SK-N-SH treated with all-trans-retinoic acid at 6 μM for 48 hours (cell line): ENCODE measurements around the gene MFRP.
A peak's percentile ranks its signal among the peaks of the same experiment; 100 is the strongest.

Experiments
- ATAC-seq: fragments of 200-7000 bp; cut with Tn5 transposase; 3 replicates; pipeline ENCODE4 v1.9.1; 2020; ENCODE audit warnings: mild to moderate bottlenecking, moderate library complexity
- ARNTL ChIP-seq: fragments of 450-650 bp; formaldehyde crosslinking; IDR thresholded peaks from 2 replicates; pipeline ENCODE4 v1.5.0; 2020; ENCODE audit warnings: low read depth, mild to moderate bottlenecking, moderate library complexity, borderline replicate concordance
- BACH2 ChIP-seq: fragments of 250-450 bp; sonication (Bioruptor Pico); IDR thresholded peaks from 2 replicates; pipeline ENCODE4 v1.9.0; 2021; ENCODE audit warnings: mild to moderate bottlenecking, borderline replicate concordance
- CSDC2 ChIP-seq: fragments of 250-450 bp; sonication (Bioruptor Pico); IDR thresholded peaks from 2 replicates; pipeline ENCODE4 v1.5.0; 2020; ENCODE audit warnings: mild to moderate bottlenecking, moderate library complexity
- ESRRG ChIP-seq: fragments of 250-450 bp; sonication (Bioruptor Pico); IDR thresholded peaks from 2 replicates; pipeline ENCODE4 v1.6.1; 2021; ENCODE audit warnings: mild to moderate bottlenecking
- GLIS3 ChIP-seq: fragments of 250-450 bp; sonication (Bioruptor Pico); IDR thresholded peaks from 2 replicates; pipeline ENCODE4 v1.5.0; 2020; ENCODE audit warnings: mild to moderate bottlenecking, moderate library complexity
- OSR1 ChIP-seq: fragments of 250-450 bp; sonication (Bioruptor Pico); IDR thresholded peaks from 2 replicates; pipeline ENCODE4 v1.8.0; 2022; ENCODE audit warnings: moderate library complexity, mild to moderate bottlenecking, inconsistent platforms
- PPARA ChIP-seq: fragments of 250-450 bp; sonication (Bioruptor Pico); IDR thresholded peaks from 2 replicates; pipeline ENCODE4 v1.5.0; 2020; ENCODE audit warnings: mild to moderate bottlenecking, borderline replicate concordance
- RARB ChIP-seq: fragments of 250-450 bp; sonication (Bioruptor Pico); IDR thresholded peaks from 2 replicates; pipeline ENCODE4 v1.8.0; 2021; ENCODE audit warnings: mild to moderate bottlenecking, moderate library complexity
- SNAI2 ChIP-seq: fragments of 250-450 bp; sonication (Bioruptor Pico); IDR thresholded peaks from 2 replicates; pipeline ENCODE4 v1.5.0; 2020; ENCODE audit warnings: mild to moderate bottlenecking, moderate library complexity
- TCF4 ChIP-seq: fragments of 250-450 bp; sonication (Bioruptor Pico); IDR thresholded peaks from 2 replicates; pipeline ENCODE4 v1.8.0; 2021; ENCODE audit warnings: mild to moderate bottlenecking, moderate library complexity, borderline replicate concordance
- TOX ChIP-seq: fragments of 250-450 bp; sonication (Bioruptor Pico); IDR thresholded peaks from 2 replicates; pipeline ENCODE4 v1.8.0; 2021; ENCODE audit warnings: mild to moderate bottlenecking, moderate library complexity, borderline replicate concordance
- ZC3H10 ChIP-seq: fragments of 250-450 bp; sonication (Bioruptor Pico); IDR thresholded peaks from 2 replicates; pipeline ENCODE4 v1.5.1; 2021; ENCODE audit warnings: mild to moderate bottlenecking, moderate library complexity
- ZFP3 ChIP-seq: fragments of 250-450 bp; sonication (Bioruptor Pico); IDR thresholded peaks from 2 replicates; pipeline ENCODE4 v1.5.0; 2020; ENCODE audit warnings: mild to moderate bottlenecking, moderate library complexity
- ZNF565 ChIP-seq: fragments of 450-650 bp; formaldehyde crosslinking; conservative IDR thresholded peaks from 2 replicates; pipeline ENCODE4 v1.5.0; 2020; ENCODE audit warnings: low read depth, mild to moderate bottlenecking, moderate library complexity
- ZNF70 ChIP-seq: fragments of 450-650 bp; formaldehyde crosslinking; IDR thresholded peaks from 2 replicates; pipeline ENCODE4 v1.5.0; 2020; ENCODE audit warnings: mild to moderate bottlenecking, moderate library complexity
- ZNF8 ChIP-seq: fragments of 450-650 bp; formaldehyde crosslinking; IDR thresholded peaks from 2 replicates; pipeline ENCODE4 v1.5.0; 2020; ENCODE audit warnings: mild to moderate bottlenecking, moderate library complexity
- TF ChIP-seq, protein P1 (sequence below): fragments of 250-450 bp; sonication (Bioruptor Pico); IDR thresholded peaks from 2 replicates; pipeline ENCODE4 v1.5.0; 2020; ENCODE audit warnings: mild to moderate bottlenecking, moderate library complexity
- TF ChIP-seq, protein P2 (sequence below): fragments of 250-450 bp; sonication (Bioruptor Pico); IDR thresholded peaks from 2 replicates; pipeline ENCODE4 v1.8.0; 2021; ENCODE audit warnings: low read depth, mild to moderate bottlenecking, moderate library complexity, borderline replicate concordance
- TF ChIP-seq, protein P3 (sequence below): fragments of 250-450 bp; sonication (Bioruptor Pico); IDR thresholded peaks from 2 replicates; pipeline ENCODE4 v1.5.1; 2021; ENCODE audit warnings: mild to moderate bottlenecking, moderate library complexity
- TF ChIP-seq, protein P4 (sequence below): fragments of 250-450 bp; sonication (Bioruptor Pico); IDR thresholded peaks from 2 replicates; pipeline ENCODE4 v1.8.0; 2020; ENCODE audit warnings: mild to moderate bottlenecking, moderate library complexity, borderline replicate concordance

MFRP gene

DNA sequence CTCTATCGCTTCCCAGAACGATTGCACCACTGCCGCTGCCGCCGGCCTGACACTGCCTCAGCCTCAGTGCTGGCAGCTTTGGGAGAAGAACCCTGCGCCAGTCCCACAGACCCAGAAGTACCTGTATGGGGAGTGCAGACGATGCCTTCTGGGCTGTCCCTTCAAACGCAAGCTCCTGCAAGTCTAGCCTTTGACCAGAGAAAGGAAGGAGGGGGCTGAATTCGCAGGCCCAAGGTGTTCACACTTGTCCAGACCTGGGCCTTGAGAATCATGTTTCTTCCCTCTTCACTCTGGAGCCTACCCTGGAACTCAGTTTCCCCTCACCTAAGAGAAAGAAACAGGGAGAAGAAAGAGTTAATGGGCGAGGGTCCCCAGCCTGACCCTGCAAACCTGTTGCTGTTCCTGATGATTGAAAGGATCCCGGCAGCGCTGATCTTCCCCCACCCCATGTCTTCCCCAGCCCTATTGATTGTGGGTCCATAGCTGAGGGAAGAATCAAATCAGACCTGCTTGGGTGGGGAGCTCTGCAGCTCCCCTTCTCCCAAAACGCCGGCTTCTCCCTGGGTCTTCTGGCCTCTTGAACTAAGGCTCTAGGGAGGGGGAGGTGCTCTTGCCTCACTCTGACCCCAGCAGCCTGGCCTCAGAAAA is 28.8 kb downstream of the MFRP start:
- ATAC-seq, result no peak
- TF ChIP-seq GLIS3 (CRISPR knock-in tag), result no peak
- no peak for TF ChIP-seq BACH2 (CRISPR knock-in tag)
- no peak for TF ChIP-seq TOX (CRISPR knock-in tag)
- TF ChIP-seq, protein P1, sequence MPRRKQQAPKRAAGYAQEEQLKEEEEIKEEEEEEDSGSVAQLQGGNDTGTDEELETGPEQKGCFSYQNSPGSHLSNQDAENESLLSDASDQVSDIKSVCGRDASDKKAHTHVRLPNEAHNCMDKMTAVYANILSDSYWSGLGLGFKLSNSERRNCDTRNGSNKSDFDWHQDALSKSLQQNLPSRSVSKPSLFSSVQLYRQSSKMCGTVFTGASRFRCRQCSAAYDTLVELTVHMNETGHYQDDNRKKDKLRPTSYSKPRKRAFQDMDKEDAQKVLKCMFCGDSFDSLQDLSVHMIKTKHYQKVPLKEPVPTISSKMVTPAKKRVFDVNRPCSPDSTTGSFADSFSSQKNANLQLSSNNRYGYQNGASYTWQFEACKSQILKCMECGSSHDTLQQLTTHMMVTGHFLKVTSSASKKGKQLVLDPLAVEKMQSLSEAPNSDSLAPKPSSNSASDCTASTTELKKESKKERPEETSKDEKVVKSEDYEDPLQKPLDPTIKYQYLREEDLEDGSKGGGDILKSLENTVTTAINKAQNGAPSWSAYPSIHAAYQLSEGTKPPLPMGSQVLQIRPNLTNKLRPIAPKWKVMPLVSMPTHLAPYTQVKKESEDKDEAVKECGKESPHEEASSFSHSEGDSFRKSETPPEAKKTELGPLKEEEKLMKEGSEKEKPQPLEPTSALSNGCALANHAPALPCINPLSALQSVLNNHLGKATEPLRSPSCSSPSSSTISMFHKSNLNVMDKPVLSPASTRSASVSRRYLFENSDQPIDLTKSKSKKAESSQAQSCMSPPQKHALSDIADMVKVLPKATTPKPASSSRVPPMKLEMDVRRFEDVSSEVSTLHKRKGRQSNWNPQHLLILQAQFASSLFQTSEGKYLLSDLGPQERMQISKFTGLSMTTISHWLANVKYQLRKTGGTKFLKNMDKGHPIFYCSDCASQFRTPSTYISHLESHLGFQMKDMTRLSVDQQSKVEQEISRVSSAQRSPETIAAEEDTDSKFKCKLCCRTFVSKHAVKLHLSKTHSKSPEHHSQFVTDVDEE, result no peak
- no peak for TF ChIP-seq SNAI2 (CRISPR knock-in tag)
- TF ChIP-seq ZNF8 (CRISPR knock-in tag), result no peak
- TF ChIP-seq OSR1 (CRISPR knock-in tag), result no peak
- no peak for TF ChIP-seq PPARA (CRISPR knock-in tag)
- TF ChIP-seq, all 23 proteins: peak for 0

DNA sequence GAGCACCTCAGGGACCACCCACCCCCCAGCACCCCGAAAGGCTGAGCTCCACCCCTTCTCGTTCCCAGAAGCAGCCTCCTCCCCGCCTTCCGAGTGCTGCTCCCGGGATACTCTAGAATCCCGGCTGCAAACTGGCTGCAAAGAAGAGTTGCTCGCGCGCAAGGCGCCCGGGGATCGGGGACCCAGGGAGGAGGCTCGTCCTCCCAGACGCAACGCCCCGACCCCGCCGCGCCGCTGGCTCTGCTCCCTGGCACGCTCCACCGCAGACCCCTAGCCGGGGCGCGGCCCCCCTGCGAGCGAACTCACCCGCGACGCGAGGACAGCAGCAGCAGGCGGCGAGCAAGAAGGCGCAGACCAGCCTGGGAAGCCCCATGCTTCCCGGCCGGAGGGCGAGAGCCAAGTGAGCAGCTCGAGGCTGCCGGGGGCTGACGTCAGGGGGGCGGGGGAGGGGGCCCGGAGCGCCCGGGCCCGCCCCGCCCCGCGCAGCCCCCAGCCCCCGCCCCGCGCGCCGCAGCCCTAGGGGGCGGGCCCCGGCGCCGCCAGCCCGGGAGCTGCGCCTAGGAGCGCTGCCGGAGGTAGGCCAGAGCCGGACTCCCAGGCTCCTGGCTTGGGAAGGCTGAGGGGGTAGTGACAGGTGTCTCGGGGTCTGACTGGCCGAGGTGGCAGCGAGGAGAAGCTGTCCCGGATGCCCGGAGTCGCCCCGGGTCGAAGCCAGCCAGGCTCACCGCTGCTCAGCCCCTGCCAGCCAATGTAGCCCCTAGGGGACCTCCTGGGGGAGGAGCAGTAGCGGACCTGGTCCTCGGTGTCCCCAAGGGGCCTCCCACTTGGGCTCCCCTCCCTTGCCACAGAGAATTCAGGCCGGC is 29.5 kb downstream of the MFRP start, which contains the start of gene MCAM:
MCAM (minus strand) TSS at position 402 of the 863 bp plus-strand sequence; CDS start at position 373, 29 bp downstream.
- ATAC-seq, result peak; percentile 54
- TF ChIP-seq ZNF8 (CRISPR knock-in tag), result no peak
- no peak for TF ChIP-seq ZNF565 (CRISPR knock-in tag)
- TF ChIP-seq ARNTL (CRISPR knock-in tag), result no peak
- TF ChIP-seq RARB (CRISPR knock-in tag), result no peak
- no peak for TF ChIP-seq ZNF70 (CRISPR knock-in tag)
- TF ChIP-seq, protein P2, sequence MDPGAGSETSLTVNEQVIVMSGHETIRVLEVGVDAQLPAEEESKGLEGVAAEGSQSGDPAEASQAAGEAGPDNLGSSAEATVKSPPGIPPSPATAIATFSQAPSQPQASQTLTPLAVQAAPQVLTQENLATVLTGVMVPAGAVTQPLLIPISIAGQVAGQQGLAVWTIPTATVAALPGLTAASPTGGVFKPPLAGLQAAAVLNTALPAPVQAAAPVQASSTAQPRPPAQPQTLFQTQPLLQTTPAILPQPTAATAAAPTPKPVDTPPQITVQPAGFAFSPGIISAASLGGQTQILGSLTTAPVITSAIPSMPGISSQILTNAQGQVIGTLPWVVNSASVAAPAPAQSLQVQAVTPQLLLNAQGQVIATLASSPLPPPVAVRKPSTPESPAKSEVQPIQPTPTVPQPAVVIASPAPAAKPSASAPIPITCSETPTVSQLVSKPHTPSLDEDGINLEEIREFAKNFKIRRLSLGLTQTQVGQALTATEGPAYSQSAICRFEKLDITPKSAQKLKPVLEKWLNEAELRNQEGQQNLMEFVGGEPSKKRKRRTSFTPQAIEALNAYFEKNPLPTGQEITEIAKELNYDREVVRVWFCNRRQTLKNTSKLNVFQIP (CRISPR knock-in tag), result no peak
- no peak for TF ChIP-seq BACH2 (CRISPR knock-in tag)
- no peak for TF ChIP-seq GLIS3 (CRISPR knock-in tag)
- TF ChIP-seq, protein P3, sequence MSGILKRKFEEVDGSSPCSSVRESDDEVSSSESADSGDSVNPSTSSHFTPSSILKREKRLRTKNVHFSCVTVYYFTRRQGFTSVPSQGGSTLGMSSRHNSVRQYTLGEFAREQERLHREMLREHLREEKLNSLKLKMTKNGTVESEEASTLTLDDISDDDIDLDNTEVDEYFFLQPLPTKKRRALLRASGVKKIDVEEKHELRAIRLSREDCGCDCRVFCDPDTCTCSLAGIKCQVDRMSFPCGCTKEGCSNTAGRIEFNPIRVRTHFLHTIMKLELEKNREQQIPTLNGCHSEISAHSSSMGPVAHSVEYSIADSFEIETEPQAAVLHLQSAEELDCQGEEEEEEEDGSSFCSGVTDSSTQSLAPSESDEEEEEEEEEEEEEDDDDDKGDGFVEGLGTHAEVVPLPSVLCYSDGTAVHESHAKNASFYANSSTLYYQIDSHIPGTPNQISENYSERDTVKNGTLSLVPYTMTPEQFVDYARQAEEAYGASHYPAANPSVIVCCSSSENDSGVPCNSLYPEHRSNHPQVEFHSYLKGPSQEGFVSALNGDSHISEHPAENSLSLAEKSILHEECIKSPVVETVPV (CRISPR knock-in tag), result no peak
- TF ChIP-seq TCF4 (CRISPR knock-in tag), result no peak
- no peak for TF ChIP-seq CSDC2 (CRISPR knock-in tag)
- no peak for TF ChIP-seq ZC3H10 (CRISPR knock-in tag)

DNA sequence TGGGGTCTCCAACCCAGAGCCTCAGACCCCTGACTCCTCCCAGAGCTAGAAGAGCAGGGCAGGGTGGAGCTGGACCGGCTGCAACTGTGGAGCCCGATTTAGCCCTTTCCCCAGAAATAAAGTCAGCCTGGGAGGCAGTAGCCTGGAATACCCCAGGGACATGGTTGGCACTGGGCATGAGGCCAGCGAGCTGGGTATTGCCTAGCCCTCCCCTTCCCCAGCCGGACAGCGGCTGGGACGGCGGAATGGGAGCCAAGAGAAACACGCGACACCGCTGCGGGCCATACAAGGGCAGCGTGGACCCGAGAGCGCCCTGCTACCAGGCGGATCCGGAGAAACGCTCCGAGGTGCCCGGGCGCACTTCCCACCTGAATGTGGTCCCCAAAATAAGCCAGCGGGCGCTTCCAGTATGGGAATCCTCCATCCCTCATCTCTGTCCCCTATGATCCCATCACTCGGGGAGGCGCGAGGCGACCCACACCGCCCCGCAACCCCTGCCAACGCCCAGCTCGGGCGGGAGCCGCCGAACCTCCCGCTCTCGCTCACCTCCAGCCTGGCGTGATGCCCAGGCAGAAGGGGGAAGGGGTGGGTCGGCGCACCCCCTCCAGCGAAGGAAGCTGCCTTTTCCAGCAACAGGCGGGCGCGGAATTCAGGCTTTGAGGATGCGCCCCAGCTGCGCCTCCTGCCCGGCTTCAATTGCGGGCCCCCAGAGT is 30.3 kb downstream of the MFRP start:
- TF ChIP-seq, protein P4, sequence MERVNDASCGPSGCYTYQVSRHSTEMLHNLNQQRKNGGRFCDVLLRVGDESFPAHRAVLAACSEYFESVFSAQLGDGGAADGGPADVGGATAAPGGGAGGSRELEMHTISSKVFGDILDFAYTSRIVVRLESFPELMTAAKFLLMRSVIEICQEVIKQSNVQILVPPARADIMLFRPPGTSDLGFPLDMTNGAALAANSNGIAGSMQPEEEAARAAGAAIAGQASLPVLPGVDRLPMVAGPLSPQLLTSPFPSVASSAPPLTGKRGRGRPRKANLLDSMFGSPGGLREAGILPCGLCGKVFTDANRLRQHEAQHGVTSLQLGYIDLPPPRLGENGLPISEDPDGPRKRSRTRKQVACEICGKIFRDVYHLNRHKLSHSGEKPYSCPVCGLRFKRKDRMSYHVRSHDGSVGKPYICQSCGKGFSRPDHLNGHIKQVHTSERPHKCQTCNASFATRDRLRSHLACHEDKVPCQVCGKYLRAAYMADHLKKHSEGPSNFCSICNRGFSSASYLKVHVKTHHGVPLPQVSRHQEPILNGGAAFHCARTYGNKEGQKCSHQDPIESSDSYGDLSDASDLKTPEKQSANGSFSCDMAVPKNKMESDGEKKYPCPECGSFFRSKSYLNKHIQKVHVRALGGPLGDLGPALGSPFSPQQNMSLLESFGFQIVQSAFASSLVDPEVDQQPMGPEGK, result no peak
- TF ChIP-seq, protein P1, result no peak
- TF ChIP-seq TOX (CRISPR knock-in tag) (no peak), ZNF565 (CRISPR knock-in tag) (no peak), ESRRG (CRISPR knock-in tag) (no peak), TCF4 (CRISPR knock-in tag) (no peak), SNAI2 (CRISPR knock-in tag) (no peak), ZFP3 (CRISPR knock-in tag) (no peak), BACH2 (CRISPR knock-in tag) (no peak), ARNTL (CRISPR knock-in tag) (no peak)
- TF ChIP-seq, protein P3 (CRISPR knock-in tag), result no peak

More for the DNA sequence above, 30.3 kb downstream of the MFRP start:
- peak; percentile 46 for ATAC-seq
